ENCODE data around the gene KCTD16.

Gene KCTD16

DNA sequence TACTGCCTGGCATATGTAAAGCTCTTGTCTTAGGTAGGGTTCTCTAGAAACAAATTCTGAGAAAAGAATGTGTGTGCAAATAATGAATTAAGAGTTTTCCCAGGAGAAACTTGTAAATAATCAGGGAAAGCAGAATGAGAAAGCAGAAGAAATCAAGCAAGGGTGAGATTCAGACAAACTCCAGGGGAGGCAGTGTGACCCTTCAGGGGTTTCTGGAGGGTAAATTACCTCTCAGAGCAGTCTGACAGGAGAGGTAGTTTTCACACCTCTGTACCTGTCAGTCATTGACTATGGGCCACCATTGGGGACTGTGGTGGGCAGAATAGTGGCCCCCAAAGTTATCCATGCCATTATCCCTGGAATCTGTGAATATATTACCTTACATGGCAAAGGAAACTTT, 124.6 kb downstream of the KCTD16 start:
- no peak for DNase-seq

DNA sequence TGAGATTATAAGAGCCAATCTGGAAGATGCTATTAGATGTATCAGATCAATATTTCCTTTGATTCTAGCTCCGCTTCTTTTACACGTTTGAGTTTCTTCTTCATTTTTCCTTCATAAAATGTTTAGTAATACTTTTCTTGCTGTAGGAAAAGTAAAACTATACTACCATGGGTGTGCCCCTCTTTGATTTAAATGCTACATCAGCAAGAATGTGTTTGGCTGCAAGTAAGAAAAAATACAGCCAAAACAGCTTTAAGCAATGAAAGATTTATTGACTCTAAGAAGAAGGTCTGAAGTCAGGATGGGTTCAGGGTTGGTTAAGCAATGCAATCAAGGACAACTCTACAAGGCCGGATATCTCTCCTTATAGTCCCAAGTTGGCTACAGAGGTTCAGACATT, 126.4 kb downstream of the KCTD16 start:
- DNase-seq = no peak

DNA sequence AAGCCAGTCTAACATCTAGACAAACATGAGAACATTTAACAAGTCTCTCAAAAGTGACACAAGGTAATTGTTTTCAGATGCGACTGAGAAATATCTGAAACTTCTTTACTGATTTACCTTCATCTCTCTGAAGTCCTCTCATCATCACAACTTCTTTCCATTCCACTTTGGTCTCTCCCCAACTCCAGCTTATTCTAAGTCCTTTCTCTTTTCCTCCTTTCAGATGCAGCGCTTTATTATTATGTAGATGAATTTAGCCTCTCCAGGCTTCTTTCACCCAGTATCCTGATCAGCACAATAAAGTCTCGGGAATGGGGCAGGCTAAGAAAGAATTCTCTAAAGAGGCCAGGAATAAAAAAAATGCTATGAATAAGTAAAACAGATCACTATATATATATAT, 128.0 kb downstream of the KCTD16 start:
- no peak for DNase-seq

DNA sequence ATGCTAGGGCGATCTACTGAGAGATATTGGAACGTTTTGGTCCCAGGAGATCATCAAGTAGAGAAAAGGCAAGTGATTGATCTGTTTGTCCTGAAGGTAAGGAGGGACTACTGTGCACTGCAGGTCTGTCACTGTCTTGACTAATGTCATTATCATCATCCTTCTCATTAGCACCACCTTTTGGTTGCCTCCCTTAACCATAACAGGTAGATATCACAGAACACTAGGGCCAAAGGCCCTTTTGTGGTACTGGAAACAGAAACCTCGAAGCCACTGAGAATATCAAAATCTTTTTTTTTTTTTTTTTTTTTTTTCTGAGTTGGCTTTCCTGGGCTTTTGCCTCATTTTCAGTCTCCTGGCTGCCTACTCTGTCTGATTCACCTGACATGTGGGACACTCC, 134.0 kb downstream of the KCTD16 start:
- no peak for DNase-seq

DNA sequence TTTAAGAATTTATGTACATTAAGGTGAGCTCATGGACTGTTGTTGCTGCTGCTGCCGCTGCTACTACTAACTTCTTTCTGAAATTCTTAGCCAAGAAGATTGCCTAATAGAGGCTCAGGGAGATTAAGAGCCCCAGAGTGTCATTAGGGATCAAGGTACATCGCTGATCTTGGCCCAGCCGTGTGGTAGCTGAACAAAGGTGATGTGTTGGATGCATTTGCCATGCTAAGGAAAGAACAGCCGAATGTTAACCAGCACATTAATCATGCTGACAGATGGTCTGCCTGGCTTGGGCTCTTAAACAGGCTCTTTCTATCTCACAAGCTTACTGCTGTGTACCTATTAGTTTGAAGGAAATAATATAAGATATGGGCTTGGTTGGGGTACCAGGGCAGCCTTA, 137.1 kb downstream of the KCTD16 start:
- DNase-seq = no peak

DNA sequence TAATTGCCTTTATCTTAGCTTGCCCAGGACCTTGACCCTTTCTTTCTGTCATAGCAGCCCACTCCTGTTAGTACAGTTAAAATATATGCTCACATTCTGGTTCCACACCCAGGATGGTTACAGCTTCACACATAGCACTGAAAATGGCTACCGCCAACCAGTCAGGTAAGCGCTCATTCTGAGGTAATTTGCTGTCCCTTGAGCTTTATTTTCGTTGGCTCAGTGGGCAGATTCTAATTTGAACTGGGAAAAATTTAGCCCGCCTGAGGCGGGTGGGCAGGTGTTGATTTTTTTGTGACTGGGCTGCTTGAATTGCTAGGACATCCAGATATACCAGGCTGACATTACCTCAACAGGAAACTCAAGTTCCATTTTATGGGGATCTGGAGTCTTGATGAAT, 137.5 kb downstream of the KCTD16 start:
- DNase-seq = no peak

DNA sequence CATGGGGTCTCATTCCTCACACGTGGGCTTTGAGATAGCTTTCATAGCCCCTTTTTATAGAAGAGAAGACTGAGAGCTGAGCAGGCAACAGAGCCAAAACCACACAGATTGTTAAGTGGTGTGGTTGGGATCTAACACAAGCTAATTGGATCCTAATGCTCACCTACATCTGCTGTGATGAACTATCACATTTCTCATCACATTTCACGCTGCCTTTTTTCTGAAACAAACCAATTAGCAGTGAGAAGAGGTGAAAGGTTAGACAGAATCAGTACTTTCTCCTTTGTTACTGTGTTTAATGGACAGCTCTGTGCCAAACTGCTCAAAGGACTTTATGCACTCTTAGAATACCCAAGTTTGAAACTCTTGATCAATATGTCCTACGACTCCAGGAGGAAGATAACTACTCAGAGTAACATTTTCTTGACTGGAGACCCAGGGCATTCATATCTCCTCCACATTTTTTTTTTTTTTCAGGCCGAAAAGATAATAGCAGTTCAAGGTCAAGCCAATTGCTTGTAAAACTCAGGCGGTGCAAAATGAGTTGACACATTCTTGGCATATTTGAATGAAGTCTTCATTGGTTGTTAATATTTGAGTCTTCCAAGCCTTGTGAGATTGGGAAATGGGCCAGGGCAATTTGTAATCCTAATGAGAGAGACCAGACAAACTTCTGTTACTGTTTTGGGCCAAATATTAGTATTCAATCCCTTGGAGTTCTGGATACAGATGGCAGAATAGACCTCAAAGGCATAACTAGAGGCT, 138.4 kb downstream of the KCTD16 start:
- DNase-seq = no peak

DNA sequence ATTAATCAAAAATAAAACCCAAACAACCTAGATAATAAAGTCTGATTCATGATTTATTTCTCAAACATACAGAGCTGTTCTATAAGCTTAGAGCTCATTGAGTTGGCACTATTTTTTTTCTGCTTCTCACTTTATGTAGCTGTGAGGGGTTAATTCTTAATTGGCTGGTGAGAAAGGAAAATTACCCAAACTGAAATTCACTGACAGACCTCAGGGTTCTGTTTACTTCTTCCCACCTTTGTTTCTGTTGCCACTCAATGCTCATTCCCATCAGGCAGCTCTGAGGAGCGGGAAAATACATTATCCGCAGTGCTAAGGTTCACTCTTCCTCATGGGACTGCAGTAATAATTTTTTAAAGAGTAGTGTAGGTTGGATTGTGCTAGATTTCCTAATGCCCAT, 139.9 kb downstream of the KCTD16 start:
- no peak for DNase-seq

DNA sequence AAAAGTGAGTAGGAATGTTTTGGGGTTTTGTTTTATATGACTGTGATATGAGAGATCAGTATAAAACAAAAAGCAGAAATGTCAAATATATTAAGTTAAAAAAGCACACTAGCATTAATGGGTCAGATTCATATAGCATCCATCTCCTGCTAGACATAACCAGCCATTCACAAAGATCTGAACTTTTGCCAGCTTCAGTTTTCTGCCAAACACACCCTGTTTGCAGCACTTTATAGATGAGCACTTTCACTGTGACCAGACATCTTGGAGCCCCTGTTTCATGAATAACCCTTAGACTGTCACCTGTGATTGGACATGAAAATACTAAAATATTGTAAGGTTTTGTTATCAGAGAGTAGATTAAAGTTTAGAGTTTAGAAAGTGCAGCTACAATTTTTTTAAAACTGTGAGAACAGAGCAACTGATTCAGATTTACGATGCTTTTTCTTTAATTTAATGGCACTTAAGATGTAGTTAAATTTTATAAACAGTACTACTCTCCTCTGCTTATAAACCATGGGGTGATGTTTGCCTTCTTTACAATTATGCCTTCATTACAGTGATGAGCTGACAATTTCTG, 142.6 kb downstream of the KCTD16 start:
- no peak for DNase-seq

DNA sequence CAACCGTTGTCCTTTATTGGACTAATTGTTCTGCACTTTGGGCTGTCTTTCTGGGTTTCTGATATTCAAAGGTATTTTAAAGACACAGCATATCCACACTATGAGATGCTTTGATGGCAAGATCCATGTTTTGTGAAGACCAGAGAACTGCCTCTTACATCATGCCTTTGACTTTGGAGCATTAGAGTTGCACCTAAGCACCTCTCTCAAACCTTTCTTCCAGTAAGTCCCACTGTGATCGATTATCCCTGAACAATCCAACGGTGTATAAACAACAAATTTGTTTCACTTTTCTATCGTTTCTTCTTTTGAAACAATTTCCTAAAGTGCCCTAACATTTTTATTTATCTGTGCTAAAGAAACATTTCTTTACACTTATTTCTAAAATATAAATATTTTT, 144.4 kb downstream of the KCTD16 start:
- no peak for DNase-seq

DNA sequence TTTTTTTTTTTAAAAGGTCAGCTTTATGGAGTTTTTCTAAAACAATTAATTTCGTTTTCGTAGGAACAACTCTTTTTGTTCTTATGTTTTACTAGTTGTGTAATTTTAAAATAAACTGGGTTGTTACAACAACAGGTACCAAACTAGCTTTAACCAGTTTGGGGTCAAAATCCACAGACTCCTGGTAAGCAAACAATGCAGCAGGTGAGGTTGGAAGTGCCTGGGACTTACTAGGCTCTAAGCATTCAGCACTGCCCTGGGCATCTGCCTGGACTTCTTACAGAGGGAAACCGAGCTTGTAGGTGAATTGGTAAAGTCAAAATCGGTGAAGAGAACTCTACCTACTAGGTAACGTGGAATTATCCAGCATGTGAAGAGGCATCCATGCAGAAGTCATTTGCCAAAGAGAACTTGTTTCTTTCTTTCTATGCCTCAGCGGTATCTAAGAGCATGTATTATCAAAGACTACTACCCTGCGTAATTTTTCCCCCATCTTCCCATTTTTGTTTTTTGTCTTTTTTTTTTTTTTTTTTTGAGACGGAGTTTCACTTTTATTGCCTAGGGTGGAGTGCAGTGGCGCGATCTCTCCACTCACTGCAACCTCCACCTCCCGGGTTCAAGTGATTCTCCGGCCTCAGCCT, 145.4 kb downstream of the KCTD16 start:
- no peak for DNase-seq

DNA sequence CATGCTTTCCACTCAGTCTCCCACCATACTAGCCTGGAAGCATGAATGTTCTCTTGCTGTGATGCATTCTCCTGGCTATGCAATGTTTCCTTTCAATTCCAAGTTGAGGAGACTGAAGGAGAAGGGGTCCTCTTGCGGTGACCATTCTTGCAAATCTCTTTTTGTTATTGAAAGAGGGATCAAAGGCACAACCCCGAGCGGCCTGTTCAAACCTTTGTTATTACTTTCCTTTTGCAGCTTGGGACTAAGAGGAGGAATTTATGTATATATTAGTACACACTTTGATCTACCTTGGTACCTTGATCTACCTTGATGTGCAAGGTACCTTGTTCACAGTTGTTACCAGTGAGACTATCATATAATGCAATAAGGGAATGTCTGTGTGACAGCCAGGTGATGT, 147.3 kb downstream of the KCTD16 start:
- DNase-seq = no peak

DNA sequence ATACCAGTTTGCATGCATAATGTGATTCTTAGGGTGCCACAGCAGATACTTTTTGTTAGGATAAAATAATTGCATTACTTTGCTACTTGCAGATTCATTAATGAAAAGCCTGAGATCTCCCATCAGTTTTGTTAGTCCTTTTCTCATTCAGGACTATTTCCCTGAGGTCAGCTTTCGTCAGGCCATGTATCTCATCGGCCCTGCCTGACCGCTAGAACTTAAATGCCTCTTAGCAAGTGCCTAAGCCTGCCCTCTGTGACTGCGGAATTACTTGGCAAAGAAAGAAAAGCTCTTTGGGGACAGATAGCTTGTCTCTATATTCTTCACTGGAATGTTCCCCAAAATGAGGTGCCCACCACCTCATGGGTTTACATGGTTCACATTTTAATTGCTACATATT, 147.8 kb downstream of the KCTD16 start:
- no peak for DNase-seq

DNA sequence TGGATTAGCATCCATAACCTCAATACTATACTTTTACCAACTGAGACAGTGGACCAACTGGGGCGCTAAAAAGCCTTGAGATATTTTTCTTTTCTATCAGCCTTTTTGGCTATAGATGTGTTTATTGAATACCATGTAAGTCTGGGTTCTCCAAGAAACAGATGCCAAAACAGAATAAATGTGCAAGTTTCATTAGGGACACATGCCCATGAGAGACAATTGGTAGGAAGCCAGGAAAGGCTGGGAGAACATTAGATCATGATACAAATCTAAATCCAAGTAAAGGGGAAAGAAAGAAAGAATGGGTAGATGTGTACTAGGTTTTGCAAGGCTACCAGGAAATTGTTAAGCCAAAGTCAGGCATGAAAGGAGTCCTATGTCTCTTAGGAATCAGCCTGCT, 152.5 kb downstream of the KCTD16 start:
- no peak for DNase-seq

DNA sequence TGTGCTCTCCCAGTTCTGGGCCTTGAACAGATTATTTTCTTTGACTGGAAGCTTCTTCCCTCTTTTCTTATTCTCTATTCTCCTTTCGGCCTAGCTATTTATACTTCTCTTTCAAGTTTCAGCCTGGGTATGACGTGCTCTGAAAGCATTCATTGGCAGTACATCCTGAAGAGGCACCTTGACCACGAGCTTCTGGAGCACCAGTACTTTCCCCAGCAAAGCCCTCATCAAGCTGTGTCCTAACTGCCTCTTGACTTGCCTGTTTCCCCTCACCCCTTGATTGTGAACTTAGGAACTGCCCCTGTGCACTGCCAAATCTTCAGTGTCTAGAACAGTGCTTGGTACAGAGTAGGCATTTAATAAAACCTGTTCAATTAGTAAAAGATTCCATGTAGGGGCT, 154.9 kb downstream of the KCTD16 start:
- DNase-seq = no peak

DNA sequence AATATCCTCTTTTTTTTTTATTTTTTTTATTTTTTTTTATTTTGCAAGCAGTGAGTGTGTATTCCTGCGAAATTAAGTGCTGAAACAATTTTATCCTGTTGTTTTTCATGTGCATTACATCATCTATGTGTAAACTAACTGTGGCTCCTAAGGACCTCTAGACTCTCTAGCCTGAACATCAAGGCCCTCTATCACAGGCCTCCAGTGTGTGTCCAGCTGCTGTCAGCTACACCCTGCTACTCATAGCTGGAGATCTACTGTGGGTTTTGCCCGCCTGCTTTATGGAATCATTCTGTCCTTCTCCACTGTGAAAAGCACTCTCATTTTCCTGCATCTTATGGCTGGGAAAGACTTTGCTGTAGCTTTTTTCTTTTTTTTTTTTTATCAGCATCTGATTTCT, 157.8 kb downstream of the KCTD16 start:
- DNase-seq = no peak

DNA sequence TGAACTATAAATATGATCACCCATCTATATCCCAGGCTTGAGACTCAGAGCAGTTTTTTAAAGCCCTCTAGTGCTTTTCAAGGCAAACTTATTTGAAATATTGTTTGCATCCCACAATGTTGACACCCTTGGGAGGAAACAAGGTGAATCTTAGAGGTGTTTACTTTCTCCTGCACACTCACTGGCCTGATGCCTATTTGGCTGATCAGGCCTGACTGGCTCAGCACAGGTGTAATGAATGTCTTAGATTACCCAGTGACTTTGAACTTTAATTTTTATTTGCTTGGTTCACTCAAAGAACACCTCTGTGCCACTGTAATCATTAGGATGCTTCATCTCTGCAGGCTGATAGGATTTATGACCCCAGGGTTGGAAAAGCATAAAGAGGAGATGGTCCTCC, 158.3 kb downstream of the KCTD16 start:
- no peak for DNase-seq

DNA sequence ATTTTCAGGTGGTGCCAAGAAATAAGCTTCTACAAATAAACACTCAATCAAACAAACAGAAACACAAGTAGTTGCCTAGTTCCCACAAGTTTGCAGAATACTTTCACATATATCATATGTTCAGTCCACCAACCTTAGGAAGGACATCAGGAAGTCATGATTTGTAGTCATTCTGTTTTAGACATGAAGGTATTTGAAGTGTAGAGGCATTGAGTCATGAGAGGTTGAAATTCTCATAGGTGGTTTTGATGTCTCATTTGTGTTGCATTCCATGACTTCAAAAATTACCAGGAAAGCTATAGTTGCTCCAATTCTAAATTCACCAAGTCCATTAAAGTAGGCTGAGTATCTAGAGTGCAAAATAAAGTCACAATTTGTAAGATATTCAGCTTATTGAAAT, 159.0 kb downstream of the KCTD16 start:
- DNase-seq = no peak

DNA sequence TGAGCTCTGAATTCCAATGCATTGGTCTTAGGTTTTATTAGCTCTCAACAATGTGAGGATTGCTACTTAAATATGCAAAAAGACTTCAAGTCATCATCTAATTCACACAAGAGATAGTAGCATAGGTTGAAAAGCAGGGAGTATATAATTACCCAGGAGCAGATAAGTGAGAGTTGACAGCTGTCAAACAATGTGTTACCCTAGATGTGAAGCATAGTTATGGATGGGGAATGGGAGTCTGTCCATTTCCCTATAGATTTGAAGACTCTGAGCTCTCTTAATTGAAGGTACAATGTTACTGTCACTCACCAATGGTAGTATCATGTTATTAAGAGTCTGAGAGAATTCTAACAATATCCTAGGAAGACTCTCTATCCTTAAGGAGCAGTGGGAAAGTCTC, 160.7 kb downstream of the KCTD16 start:
- no peak for DNase-seq

DNA sequence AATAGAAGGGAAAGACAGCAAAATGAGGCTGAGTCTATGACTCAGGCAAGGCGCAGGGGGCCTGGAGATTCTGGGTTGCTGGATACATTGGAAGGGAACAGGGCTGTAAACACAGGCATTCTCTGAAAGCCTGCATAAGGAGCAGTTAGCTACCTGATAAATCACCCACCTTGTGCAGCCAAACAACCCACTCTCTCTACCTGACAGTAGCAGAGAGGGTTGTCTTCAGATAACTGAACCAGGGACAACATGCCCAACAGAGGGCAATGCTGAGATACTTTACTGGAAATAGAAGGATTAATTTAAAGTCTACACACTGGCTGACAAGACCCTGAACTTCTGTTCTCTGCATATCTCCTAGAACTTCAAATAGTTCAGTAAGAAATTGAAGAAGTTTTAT, 161.6 kb downstream of the KCTD16 start:
- DNase-seq = no peak

DNA sequence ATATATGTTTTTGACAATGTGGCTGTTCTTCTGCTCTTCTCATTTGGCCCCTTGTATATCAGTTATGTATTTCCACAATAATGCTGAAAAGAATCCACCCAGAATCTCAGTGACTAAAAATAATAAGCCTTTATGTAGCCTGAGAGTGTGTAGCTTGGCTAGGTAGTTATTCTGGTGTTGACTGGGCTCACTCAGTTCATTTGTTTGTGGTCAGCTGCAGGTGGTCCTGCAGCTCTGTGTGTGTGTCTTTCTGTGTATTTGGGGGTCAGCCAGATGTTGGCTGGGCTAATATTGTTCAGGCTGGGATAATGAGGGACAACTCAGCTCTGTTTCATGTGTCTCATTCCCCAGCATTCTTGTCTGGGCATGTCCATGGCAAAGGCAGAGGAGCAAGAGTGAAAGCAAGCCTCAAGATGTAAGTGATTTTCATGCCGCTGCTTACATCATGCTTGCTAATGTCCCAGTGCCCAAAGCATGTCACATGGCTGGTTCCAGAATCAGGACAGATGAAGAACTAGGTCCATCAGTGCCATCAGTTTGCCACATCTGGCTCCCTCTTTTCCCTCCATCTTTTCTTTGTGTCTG, 162.8 kb downstream of the KCTD16 start:
- DNase-seq = no peak

DNA sequence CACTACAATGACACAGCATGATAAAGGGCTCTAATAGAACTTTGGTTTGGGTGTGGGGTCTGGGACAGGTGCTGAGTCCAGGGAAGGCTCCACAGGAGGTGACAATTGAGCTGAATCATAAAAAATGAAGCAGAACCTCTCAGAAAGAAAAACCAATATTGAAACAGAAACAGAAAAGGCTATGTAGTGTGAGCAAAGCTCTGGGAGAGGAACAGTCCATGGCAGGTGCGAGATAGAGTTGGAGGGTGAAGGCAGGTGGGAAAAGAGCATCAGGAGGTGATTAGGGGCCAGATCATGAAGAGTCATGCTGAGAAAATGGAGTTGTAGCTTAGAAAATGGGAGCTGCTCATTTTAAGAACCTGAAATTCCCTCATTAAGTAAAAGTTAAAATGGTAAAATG, 164.9 kb downstream of the KCTD16 start:
- DNase-seq = no peak

DNA sequence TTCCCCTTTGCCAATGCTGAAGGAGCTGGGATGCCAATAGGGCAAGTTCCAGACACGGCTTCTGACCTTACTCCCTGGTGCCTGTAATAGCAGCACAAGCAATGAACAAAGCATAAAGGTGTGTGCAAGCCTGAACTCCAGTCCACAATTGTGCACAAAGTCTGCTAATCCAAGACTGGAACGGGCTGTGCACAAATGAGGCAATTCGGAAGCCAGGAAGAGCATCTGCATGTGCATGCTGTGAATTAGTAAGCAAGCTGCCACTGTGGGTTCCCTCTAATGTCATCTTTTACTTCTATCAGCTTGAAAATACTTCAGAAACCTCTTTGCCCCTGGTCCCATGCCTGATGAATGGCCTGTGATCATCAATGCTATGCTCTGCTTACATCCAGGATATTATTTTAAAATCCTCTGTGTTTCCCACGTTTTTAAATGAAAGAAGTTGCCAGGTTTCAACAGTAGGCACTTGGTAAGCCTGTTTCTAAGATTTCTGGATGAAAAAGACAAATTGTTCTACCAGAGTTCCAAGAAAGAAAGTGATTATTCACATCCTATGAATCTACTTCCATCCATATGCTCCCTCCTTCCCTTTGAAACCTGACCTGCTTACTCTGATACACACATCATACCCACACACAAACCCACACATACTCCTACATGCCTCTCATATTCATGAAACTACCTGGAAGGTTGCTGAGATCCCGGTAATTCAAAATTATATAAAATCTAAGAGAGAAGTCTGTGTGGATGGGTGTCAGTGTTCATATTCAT, 165.7 kb downstream of the KCTD16 start:
- no peak for DNase-seq

DNA sequence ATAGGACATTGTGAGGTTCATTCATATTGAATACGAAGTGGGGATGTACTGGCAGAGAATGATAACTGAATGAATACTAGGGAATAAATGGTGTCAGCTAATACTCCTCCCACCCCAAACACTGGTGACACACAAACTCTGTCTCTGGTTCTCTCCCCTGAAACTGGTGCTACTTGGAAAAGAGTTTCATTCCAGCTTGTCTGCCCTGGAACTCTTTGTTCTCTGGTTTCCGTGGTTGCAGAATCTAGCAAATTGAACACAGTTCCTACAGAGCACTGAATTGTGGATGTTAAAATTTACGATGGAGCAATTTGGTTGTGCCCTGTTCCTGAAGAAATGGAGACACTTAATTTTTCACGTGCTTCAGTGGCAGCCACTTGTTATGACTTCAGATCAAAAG, 181.7 kb downstream of the KCTD16 start:
- no peak for DNase-seq

All from NCI-H526 treated with DMSO at 0.1 percent for 48 hours (cell line).